ENCODE data around the gene S100A6. TPM values are rescaled to one million over a fixed set of nuclear protein-coding genes. Genes with fewer than 3 reads are reported as not detected.

The S100A6 gene
- total and polyA plus RNA-seq, 12 donors = 237 to 2,261 (median 309) TPM

- DNase-seq = no peak
- peaks cover 3 to 66% (median 35%) of the 10 kb centered on the region in 9 donors for H3K4me1 ChIP-seq
- H3K9me3 ChIP-seq = no peaks in the 10 kb centered on the region
- peaks cover 0 to 9% (median 0%) of the 10 kb centered on the region in 9 donors for H3K36me3 ChIP-seq
- H3K27me3 ChIP-seq = no peaks in the 10 kb centered on the region
- 88 to 90% methylated on average over 3 of the region's 3 CpGs for WGBS, 2 donors
- peak overlapping the region; percentile 62 to 93 (median 77) for H3K4me3 ChIP-seq
- H3K27ac ChIP-seq = peak overlapping the region; percentile 93 to 99 (median 98)
- TF ChIP-seq CTCF (IDR thresholded peaks at IDR 0.05) = no peak
- ATAC-seq = no peak
- intact Hi-C loops (cut with DNase I) = loop anchor here in 6 of 10 donors (2.0 to 10.0 kb wide), 4 partner anchors 32 to 80 kb away; partner anchors contain the start of genes S100A2 (in 3 of the 6), S100A16 (in 2 of the 6) and S100A14 (in 1 of the 6)
These were observed 908 bp downstream of the S100A6 start for GRCh38 chr1:153534925-153535241.

GRCh38 chr1:153534226-153534924 lies 1.4 kb downstream of the S100A6 start:
- no peak for ATAC-seq
- 80 to 88% methylated on average over 7 of the region's 7 CpGs for WGBS, 2 donors
- intact Hi-C loops (cut with DNase I) = loop anchor here in 6 of 10 donors (2.0 to 10.0 kb wide), 4 partner anchors 32 to 80 kb away; partner anchors contain the start of genes S100A2 (in 3 of the 6), S100A16 (in 2 of the 6) and S100A14 (in 1 of the 6)
- Histone ChIP-seq H3K9me3 (no peaks in the 10 kb centered on the region), H3K4me3 (peak overlapping the region; percentile 62 to 93 (median 77)), H3K4me1 (peaks cover 3 to 61% (median 35%) of the 10 kb centered on the region in 9 donors), H3K27me3 (no peaks in the 10 kb centered on the region), H3K27ac (peak overlapping the region in 9 of 10 donors; percentile 93 to 99 (median 98)), H3K36me3 (peaks cover 0 to 9% (median 0%) of the 10 kb centered on the region in 9 donors)
- DNase-seq = no peak
- no peak for TF ChIP-seq CTCF (IDR thresholded peaks at IDR 0.05)

- no peak for DNase-seq
- H3K27me3 ChIP-seq = no peaks in the 10 kb centered on the region
- 52 to 72% methylated on average over 13 of the region's 13 CpGs for WGBS, 2 donors
- H3K4me3 ChIP-seq = peak overlapping the region in 9 of 10 donors; percentile 11 to 93 (median 79)
- peak in 7 of 8 donors; percentile 3 to 50 (median 35) for ATAC-seq
- H3K9me3 ChIP-seq = no peaks in the 10 kb centered on the region
- H3K36me3 ChIP-seq = peaks cover 0 to 9% (median 0%) of the 10 kb centered on the region in 9 donors
- peak overlapping the region in 9 of 10 donors; percentile 3 to 99 (median 98) for H3K27ac ChIP-seq
- H3K4me1 ChIP-seq = peaks cover 3 to 61% (median 35%) of the 10 kb centered on the region in 9 donors
- intact Hi-C loops (cut with DNase I) = loop anchor here (1.0 to 10.0 kb wide), 6 partner anchors 33 to 81 kb away; partner anchors contain the start of genes S100A2 (in 3 of the 10), S100A16 (in 2 of the 10) and S100A14 (in 1 of the 10)
- no peak for TF ChIP-seq CTCF (IDR thresholded peaks at IDR 0.05)
These were observed 2.0 kb downstream of the S100A6 start for GRCh38 chr1:153533689-153534201.

Measured in heart right ventricle (tissue), 16 donors.